Loucy (cell line): Measurements from ENCODE around the gene INO80D.

Experiments
- CTCF ChIP-seq: fragments of 200-600 bp; sonication (generic); conservative IDR thresholded peaks from 2 replicates; pipeline ENCODE4 v1.5.1; 2014; ENCODE audit warnings: mild to moderate bottlenecking, antibody characterized with exemption, low read length
- EZH2phosphoT487 ChIP-seq: fragments of 200-600 bp; IDR thresholded peaks from 2 replicates; pipeline ENCODE4 v1.6.1; 2018; ENCODE audit warnings: antibody characterized with exemption, mild to moderate bottlenecking, moderate library complexity, borderline replicate concordance

- TF ChIP-seq CTCF: no peak
- TF ChIP-seq EZH2phosphoT487: no peak
These were observed 39.9 kb upstream of the INO80D start for GRCh38 chr2:206125901-206126300.
